Gastroesophageal sphincter (tissue), 3 donors: Measurements from ENCODE around the gene CACNA1D.

ENCODE experiments used
- CTCF ChIP-seq, 4 experiments: fragments of 200-600 bp in 2 of 4; fragments of 450-650 bp in 2 of 4; sonication (generic) in 1 of 4; IDR thresholded peaks; one replicate each; pipeline ENCODE4 v1.5.1; 2017 to 2019; ENCODE audit warnings: antibody characterized with exemption in 4 of 4, mild to moderate bottlenecking in 2 of 4, moderate library complexity in 2 of 4
- EP300 ChIP-seq: sonication (generic); formaldehyde crosslinking; IDR thresholded peaks from one replicate; pipeline ENCODE4 v1.6.1; 2017; ENCODE audit warnings: antibody characterized with exemption, mild to moderate bottlenecking
- POLR2A ChIP-seq, 2 donors: fragments of 450-650 bp; IDR thresholded peaks; one replicate each; pipeline ENCODE4 v1.6.1; 2017; ENCODE audit warnings: antibody characterized with exemption in 2 of 2, mild to moderate bottlenecking in 2 of 2, moderate library complexity in 1 of 2
- POLR2AphosphoS5 ChIP-seq: sonication (generic); formaldehyde crosslinking; IDR thresholded peaks from one replicate; pipeline ENCODE4 v1.6.1; 2017; ENCODE audit warnings: antibody characterized with exemption

GRCh38 chr3:53764026-53764775, 269.8 kb downstream of the CACNA1D start:
- TF ChIP-seq POLR2A (IDR thresholded peaks at IDR 0.05) (no peak), POLR2AphosphoS5 (no peak), CTCF (IDR thresholded peaks at IDR 0.05) (no peak), EP300 (no peak)
